SK-N-SH treated with all-trans-retinoic acid at 6 μM for 48 hours (cell line): ENCODE measurements around the gene SAPCD1.
A peak's percentile ranks its signal among the peaks of the same experiment; 100 is the strongest.

ENCODE experiments used
- ATAC-seq: fragments of 200-7000 bp; cut with Tn5 transposase; 3 replicates; pipeline ENCODE4 v1.9.1; 2020; ENCODE audit warnings: mild to moderate bottlenecking, moderate library complexity
- BACH2 ChIP-seq: fragments of 250-450 bp; sonication (Bioruptor Pico); IDR thresholded peaks from 2 replicates; pipeline ENCODE4 v1.9.0; 2021; ENCODE audit warnings: mild to moderate bottlenecking, borderline replicate concordance
- ESRRG ChIP-seq: fragments of 250-450 bp; sonication (Bioruptor Pico); IDR thresholded peaks from 2 replicates; pipeline ENCODE4 v1.6.1; 2021; ENCODE audit warnings: mild to moderate bottlenecking
- ISL1 ChIP-seq: fragments of 250-450 bp; sonication (Bioruptor Pico); IDR thresholded peaks from 2 replicates; pipeline ENCODE4 v2.1.2; 2022; ENCODE audit warnings: mild to moderate bottlenecking, moderate library complexity
- OSR1 ChIP-seq: fragments of 250-450 bp; sonication (Bioruptor Pico); IDR thresholded peaks from 2 replicates; pipeline ENCODE4 v1.8.0; 2022; ENCODE audit warnings: moderate library complexity, mild to moderate bottlenecking, inconsistent platforms
- PATZ1 ChIP-seq: fragments of 250-450 bp; sonication (Bioruptor Pico); IDR thresholded peaks from 2 replicates; pipeline ENCODE4 v1.8.0; 2020; ENCODE audit warnings: mild to moderate bottlenecking, moderate library complexity, borderline replicate concordance
- PPARA ChIP-seq: fragments of 250-450 bp; sonication (Bioruptor Pico); IDR thresholded peaks from 2 replicates; pipeline ENCODE4 v1.5.0; 2020; ENCODE audit warnings: mild to moderate bottlenecking, borderline replicate concordance
- RARB ChIP-seq: fragments of 250-450 bp; sonication (Bioruptor Pico); IDR thresholded peaks from 2 replicates; pipeline ENCODE4 v1.8.0; 2021; ENCODE audit warnings: mild to moderate bottlenecking, moderate library complexity
- SNAI2 ChIP-seq: fragments of 250-450 bp; sonication (Bioruptor Pico); IDR thresholded peaks from 2 replicates; pipeline ENCODE4 v1.5.0; 2020; ENCODE audit warnings: mild to moderate bottlenecking, moderate library complexity
- TOX ChIP-seq: fragments of 250-450 bp; sonication (Bioruptor Pico); IDR thresholded peaks from 2 replicates; pipeline ENCODE4 v1.8.0; 2021; ENCODE audit warnings: mild to moderate bottlenecking, moderate library complexity, borderline replicate concordance
- TSHZ2 ChIP-seq: fragments of 250-450 bp; sonication (Bioruptor Pico); IDR thresholded peaks from 2 replicates; pipeline ENCODE4 v1.5.0; 2020; ENCODE audit warnings: mild to moderate bottlenecking, moderate library complexity
- ZC3H10 ChIP-seq: fragments of 250-450 bp; sonication (Bioruptor Pico); IDR thresholded peaks from 2 replicates; pipeline ENCODE4 v1.5.1; 2021; ENCODE audit warnings: mild to moderate bottlenecking, moderate library complexity
- ZFP3 ChIP-seq: fragments of 250-450 bp; sonication (Bioruptor Pico); IDR thresholded peaks from 2 replicates; pipeline ENCODE4 v1.5.0; 2020; ENCODE audit warnings: mild to moderate bottlenecking, moderate library complexity
- ZFP30 ChIP-seq: fragments of 450-650 bp; formaldehyde crosslinking; IDR thresholded peaks from 2 replicates; pipeline ENCODE4 v1.5.0; 2022; ENCODE audit warnings: mild to moderate bottlenecking, moderate library complexity
- ZNF565 ChIP-seq: fragments of 450-650 bp; formaldehyde crosslinking; conservative IDR thresholded peaks from 2 replicates; pipeline ENCODE4 v1.5.0; 2020; ENCODE audit warnings: low read depth, mild to moderate bottlenecking, moderate library complexity
- ZNF70 ChIP-seq: fragments of 450-650 bp; formaldehyde crosslinking; IDR thresholded peaks from 2 replicates; pipeline ENCODE4 v1.5.0; 2020; ENCODE audit warnings: mild to moderate bottlenecking, moderate library complexity
- ZNF8 ChIP-seq: fragments of 450-650 bp; formaldehyde crosslinking; IDR thresholded peaks from 2 replicates; pipeline ENCODE4 v1.5.0; 2020; ENCODE audit warnings: mild to moderate bottlenecking, moderate library complexity
- TF ChIP-seq, protein P1 (sequence below): fragments of 250-450 bp; sonication (Bioruptor Pico); IDR thresholded peaks from 2 replicates; pipeline ENCODE4 v1.5.1; 2021; ENCODE audit warnings: mild to moderate bottlenecking, moderate library complexity
- TF ChIP-seq, protein P2 (sequence below): fragments of 250-450 bp; sonication (Bioruptor Pico); IDR thresholded peaks from 2 replicates; pipeline ENCODE4 v1.5.1; 2020; ENCODE audit warnings: low read depth, mild to moderate bottlenecking, moderate library complexity

The SAPCD1 gene

DNA sequence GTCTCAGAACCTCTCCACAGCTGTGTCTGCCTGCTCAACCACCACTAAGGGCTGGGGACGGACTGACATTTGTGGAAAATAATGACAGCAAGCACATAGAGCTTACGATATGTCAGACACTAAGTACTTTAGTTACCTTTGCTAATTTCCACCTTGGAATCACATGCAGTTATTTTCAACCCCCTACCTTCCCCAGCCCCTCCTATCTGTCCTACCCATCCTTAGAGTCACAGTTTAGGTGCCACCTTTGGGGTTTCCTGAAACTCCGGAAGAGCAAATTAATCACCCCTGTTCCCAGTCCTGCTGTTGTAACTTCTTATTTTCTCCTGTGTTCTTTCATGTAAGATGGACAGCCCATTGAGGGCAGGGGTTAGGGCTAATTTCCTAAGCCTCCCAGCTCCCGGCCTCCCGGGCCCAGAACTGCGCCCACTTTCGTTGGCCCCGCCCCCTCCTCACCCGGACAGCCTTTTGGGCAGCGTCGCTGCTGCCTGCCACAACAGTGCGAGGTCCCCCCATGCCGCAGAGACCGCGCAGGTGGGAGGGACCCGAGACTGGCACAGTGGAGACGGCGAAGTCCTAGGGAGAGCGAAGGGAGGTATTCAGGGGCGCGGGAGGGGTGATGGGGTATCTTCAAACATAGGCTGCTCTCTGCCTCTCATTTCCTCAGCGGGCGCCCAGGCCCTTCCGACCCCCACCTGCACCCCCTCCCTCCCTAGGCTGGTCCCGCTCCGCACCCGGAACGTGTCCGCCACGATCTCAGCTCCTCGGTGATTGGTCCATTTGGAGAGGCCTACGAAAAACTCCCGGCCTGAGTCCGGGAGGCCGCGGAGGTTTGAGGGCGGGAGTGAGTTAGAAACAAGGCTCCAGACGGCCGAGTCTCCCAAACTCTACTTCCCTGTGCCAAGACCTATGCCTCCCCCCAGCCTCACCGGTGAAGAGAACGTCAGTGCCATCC, 34.5 kb upstream of the SAPCD1 start:
- ATAC-seq, result no peak
- TF ChIP-seq ESRRG (CRISPR knock-in tag) (no peak), SNAI2 (CRISPR knock-in tag) (no peak), ZNF70 (CRISPR knock-in tag) (no peak), OSR1 (no peak)
- TF ChIP-seq, protein P1, sequence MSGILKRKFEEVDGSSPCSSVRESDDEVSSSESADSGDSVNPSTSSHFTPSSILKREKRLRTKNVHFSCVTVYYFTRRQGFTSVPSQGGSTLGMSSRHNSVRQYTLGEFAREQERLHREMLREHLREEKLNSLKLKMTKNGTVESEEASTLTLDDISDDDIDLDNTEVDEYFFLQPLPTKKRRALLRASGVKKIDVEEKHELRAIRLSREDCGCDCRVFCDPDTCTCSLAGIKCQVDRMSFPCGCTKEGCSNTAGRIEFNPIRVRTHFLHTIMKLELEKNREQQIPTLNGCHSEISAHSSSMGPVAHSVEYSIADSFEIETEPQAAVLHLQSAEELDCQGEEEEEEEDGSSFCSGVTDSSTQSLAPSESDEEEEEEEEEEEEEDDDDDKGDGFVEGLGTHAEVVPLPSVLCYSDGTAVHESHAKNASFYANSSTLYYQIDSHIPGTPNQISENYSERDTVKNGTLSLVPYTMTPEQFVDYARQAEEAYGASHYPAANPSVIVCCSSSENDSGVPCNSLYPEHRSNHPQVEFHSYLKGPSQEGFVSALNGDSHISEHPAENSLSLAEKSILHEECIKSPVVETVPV (CRISPR knock-in tag), result no peak
- TF ChIP-seq, protein P2, sequence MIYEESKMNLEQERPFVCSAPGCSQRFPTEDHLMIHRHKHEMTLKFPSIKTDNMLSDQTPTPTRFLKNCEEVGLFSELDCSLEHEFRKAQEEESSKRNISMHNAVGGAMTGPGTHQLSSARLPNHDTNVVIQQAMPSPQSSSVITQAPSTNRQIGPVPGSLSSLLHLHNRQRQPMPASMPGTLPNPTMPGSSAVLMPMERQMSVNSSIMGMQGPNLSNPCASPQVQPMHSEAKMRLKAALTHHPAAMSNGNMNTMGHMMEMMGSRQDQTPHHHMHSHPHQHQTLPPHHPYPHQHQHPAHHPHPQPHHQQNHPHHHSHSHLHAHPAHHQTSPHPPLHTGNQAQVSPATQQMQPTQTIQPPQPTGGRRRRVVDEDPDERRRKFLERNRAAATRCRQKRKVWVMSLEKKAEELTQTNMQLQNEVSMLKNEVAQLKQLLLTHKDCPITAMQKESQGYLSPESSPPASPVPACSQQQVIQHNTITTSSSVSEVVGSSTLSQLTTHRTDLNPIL (CRISPR knock-in tag), result no peak

GRCh38 chr6:31728767-31729514, 33.5 kb upstream of the SAPCD1 start, which contains the start of gene DDAH2:
Gene DDAH2, minus strand, starts transcription at chr6:31729299. Its CDS starts 138 bp downstream, at chr6:31729161.
- ATAC-seq, result peak; percentile 57
- TF ChIP-seq ZNF565 (CRISPR knock-in tag) (no peak), SNAI2 (CRISPR knock-in tag) (peak; percentile 16; the same call in 1 of the 2 replicates)

DNA sequence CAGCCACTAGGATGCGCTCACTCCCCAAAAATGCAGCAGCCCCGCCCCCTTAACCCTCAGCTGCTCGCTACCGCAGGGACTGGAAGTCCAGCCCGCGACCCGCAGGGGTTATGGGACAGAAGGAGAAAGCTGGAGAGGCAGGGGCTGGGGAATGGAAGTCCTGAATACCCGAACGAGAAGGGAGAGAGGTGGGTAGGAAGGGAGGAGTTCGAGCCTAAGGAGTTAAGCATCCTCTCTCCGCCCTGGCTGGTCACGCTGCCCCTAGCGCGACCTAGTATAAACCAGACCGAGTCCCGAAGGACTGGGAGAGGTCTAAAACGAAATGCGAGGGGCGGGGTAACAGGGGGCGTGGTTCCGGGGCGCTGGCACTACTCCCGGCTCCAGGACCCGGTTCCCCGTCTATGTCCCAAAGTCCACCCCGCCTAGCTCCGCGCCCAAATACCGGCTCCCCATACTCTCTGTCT, 32.9 kb upstream of the SAPCD1 start:
- peak; percentile 87 for ATAC-seq
- no peak for TF ChIP-seq BACH2 (CRISPR knock-in tag)
- TF ChIP-seq OSR1, result no peak
- no peak for TF ChIP-seq ZC3H10 (CRISPR knock-in tag)
- TF ChIP-seq ESRRG (CRISPR knock-in tag), result no peak
- TF ChIP-seq RARB (CRISPR knock-in tag), result 0 out of 2 replicates have a peak, but pooled peaks have one; percentile 48
- TF ChIP-seq, protein P1 (CRISPR knock-in tag), result no peak
- no peak for TF ChIP-seq ZNF8 (CRISPR knock-in tag)
- no peak for TF ChIP-seq ZFP30 (CRISPR knock-in tag)
- TF ChIP-seq TOX, result no peak
- TF ChIP-seq, all 23 proteins: peak for 1

DNA sequence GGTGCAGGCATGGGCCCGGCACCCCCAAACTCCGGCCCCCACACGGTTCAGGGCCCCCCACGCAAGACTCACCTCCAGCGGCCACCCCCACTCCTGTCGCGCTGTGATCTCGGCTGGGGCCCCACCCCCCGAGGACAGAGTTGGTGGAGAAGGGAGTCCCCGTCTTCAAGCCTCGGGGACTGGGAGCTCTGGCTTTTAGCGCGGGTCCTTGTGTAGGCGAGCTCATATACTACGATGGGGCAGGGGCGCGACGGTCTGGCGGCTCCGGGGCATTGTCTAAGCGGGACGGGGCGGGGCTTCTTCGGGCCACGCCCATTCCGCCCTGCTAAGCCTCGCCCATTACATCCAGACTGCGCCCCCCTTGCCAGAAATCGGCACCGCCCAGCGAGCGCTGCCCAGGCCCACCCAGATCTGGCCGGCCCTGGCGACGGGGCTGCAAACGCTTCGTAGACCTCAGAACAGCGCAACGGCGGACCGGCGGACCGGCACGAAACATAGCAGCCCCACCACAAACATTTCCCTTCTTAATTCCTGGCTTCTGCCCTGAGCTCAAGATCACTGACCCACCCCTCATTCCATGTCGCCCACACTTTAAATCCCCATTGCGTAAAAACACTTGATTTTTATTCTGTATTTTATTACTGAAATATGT, 32.4 kb upstream of the SAPCD1 start:
- peak; percentile 86 for ATAC-seq
- TF ChIP-seq ISL1 (CRISPR knock-in tag) (no peak), ZNF70 (CRISPR knock-in tag) (no peak), PATZ1 (CRISPR knock-in tag) (peak; percentile 75; the same call in 1 of the 2 replicates), OSR1 (no peak), ZFP3 (peak; percentile 82), RARB (CRISPR knock-in tag) (no peak)

- no peak for TF ChIP-seq TSHZ2 (CRISPR knock-in tag)
- no peak for TF ChIP-seq ISL1 (CRISPR knock-in tag)
- TF ChIP-seq ESRRG (CRISPR knock-in tag), result no peak
- no peak for TF ChIP-seq PPARA (CRISPR knock-in tag)
- ATAC-seq, result no peak
These were observed 31.8 kb upstream of the SAPCD1 start for GRCh38 chr6:31730631-31731086.
